Cardiac muscle cell (in vitro differentiated cells and primary cell): ENCODE data around the gene ZC2HC1B. TPM values are rescaled to one million over a fixed set of nuclear protein-coding genes. Genes with fewer than 3 reads are reported as not detected.
"Not testable (repeated sequence)": the region's sequence is repeated elsewhere in the genome, so short reads cannot be mapped to it uniquely, and the experiment has no call there.

Experiments used
- DNase-seq, 2 donors: peaks; one replicate each; pipeline versions ENCODE4 v3.0.0 to v3.0.0-alpha.2; 2010 to 2017; ENCODE audit warnings: low read depth in 1 of 2, low spot score in 1 of 2
- H3K27ac ChIP-seq: fragments of 200-600 bp; sonication (generic); 2 replicates; pipeline ENCODE4 v1.5.1; 2016
- H3K27me3 ChIP-seq: fragments of 200-600 bp; sonication (generic); 2 replicates; pipeline ENCODE4 v1.6.0; 2016; ENCODE audit warnings: control low read depth
- H3K36me3 ChIP-seq: fragments of 200-600 bp; sonication (generic); 2 replicates; pipeline ENCODE4 v1.5.1; 2016; ENCODE audit warnings: control low read depth
- H3K4me1 ChIP-seq: fragments of 200-600 bp; sonication (generic); 2 replicates; pipeline ENCODE4 v1.8.1; 2017; ENCODE audit warnings: low read depth, mild to moderate bottlenecking, mixed run types
- H3K4me3 ChIP-seq: fragments of 200-600 bp; sonication (generic); 2 replicates; pipeline ENCODE4 v1.5.1; 2016; ENCODE audit warnings: mild to moderate bottlenecking
- H3K9me3 ChIP-seq: fragments of 200-600 bp; sonication (generic); 2 replicates; pipeline ENCODE4 v1.5.1; 2017; ENCODE audit warnings: low read depth, mild to moderate bottlenecking, control low read depth
- polyA plus RNA-seq: library from polyadenylated mRNA; unstranded; fragments of >200 nt; fragmentation: Nextera tagmentation; extraction: Ambion mirVana; gene quantifications from 2 replicates; pipeline ENCODE4 v1.2.1, GENCODE V29; 2016
- total RNA-seq: library from RNA; depleted of rRNA; stranded (reverse); fragments of >200 nt; gene quantifications from 2 replicates; pipeline ENCODE4 v1.2.3, GENCODE V29; 2016
- TF ChIP-seq, protein P1 (sequence below): IDR thresholded peaks from 2 replicates; pipeline ENCODE4 v1.5.1; 2012; ENCODE audit warnings: low read depth, mild to moderate bottlenecking, low read length

Gene ZC2HC1B
- total and polyA plus RNA-seq, 2 experiments from 2014 or later: not detected

DNA sequence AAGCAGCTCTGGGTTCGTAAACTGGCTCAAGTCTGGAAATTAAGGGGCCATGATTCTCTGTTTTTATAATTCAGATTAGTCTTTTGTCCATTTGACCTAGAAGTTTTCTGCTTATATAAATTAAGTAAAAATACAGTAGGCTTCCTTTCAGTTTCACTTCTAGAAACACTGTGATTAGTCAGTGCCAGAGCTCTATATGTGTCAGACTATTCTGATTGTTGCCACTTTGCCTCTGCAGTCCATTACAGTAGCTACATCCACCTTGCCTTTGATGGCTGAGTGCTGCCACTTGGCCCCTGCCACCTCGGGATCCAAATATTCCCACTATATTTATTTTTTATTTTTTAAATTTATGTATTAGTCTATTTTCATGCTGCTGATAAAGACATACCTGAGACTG, 7.9 kb downstream of the ZC2HC1B start:
- no peaks in the 10 kb centered on the region for H3K36me3 ChIP-seq
- no peak overlapping the region for H3K27ac ChIP-seq
- H3K27me3 ChIP-seq: no peaks in the 10 kb centered on the region
- H3K4me1 ChIP-seq: no peaks in the 10 kb centered on the region
- DNase-seq: peak in 1 of 2 donors; percentile 8
- TF ChIP-seq, protein P1, sequence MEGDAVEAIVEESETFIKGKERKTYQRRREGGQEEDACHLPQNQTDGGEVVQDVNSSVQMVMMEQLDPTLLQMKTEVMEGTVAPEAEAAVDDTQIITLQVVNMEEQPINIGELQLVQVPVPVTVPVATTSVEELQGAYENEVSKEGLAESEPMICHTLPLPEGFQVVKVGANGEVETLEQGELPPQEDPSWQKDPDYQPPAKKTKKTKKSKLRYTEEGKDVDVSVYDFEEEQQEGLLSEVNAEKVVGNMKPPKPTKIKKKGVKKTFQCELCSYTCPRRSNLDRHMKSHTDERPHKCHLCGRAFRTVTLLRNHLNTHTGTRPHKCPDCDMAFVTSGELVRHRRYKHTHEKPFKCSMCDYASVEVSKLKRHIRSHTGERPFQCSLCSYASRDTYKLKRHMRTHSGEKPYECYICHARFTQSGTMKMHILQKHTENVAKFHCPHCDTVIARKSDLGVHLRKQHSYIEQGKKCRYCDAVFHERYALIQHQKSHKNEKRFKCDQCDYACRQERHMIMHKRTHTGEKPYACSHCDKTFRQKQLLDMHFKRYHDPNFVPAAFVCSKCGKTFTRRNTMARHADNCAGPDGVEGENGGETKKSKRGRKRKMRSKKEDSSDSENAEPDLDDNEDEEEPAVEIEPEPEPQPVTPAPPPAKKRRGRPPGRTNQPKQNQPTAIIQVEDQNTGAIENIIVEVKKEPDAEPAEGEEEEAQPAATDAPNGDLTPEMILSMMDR: no peak
- no peak overlapping the region for H3K4me3 ChIP-seq
- H3K9me3 ChIP-seq: no peaks in the 10 kb centered on the region

DNA sequence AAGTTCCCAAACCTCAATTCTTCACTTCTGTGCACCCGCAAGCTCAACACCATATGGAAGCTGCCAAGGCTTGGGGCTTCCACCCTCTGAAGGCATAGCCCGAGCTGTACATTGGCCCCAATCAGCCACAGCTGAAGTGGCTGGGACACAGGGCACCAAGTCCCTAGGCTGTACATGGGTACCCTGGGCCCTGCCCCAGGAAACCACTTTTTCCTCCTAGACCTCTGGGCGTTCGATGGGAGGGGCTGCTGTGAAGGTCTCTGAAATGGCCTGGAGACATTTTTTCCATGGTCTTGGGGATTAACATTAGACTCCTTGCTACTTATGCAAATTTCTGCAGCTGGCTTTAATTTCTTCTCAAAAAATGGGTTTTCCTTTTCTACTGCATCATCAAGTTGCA, 9.3 kb downstream of the ZC2HC1B start:
- H3K4me3 ChIP-seq, H3K27ac ChIP-seq, H3K4me1 ChIP-seq, H3K9me3 ChIP-seq, H3K27me3 ChIP-seq, H3K36me3 ChIP-seq, DNase-seq: not testable (repeated sequence)

DNA sequence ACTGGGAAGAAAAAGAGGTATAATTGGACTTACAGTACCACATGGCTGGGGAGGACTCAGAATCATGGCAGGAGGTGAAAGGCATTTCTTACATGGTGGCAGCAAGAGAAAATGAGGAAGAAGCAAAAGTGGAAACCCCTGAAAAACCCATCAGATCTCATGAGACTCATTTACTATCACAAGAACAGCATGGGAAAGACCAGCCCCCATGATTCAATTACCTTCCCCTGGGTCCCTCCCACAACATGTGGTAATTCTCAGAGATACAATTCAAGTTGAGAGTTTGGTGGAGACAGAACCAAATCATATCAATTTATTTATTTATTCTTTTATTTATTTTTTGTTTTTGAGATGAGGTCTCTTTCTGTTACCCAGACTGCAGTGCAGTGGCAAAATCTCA, 10.2 kb downstream of the ZC2HC1B start:
- DNase-seq, H3K36me3 ChIP-seq, H3K27ac ChIP-seq, H3K4me1 ChIP-seq, H3K27me3 ChIP-seq, H3K9me3 ChIP-seq, H3K4me3 ChIP-seq: not testable (repeated sequence)

GRCh38 chr6:143877584-143878271, 13.5 kb downstream of the ZC2HC1B start:
- Histone ChIP-seq H3K4me1 (no peaks in the 10 kb centered on the region), H3K27ac (no peak overlapping the region), H3K4me3 (no peak overlapping the region), H3K36me3 (no peaks in the 10 kb centered on the region), H3K27me3 (no peaks in the 10 kb centered on the region), H3K9me3 (no peaks in the 10 kb centered on the region)
- no peak for DNase-seq
- TF ChIP-seq, protein P1: no peak

- H3K36me3 ChIP-seq: no peaks in the 10 kb centered on the region
These were observed 14.0 kb downstream of the ZC2HC1B start for GRCh38 chr6:143878272-143878760.

GRCh38 chr6:143880412-143880811, 16.1 kb downstream of the ZC2HC1B start:
- Histone ChIP-seq H3K27ac (no peak overlapping the region), H3K4me3 (no peak overlapping the region), H3K9me3 (no peaks in the 10 kb centered on the region), H3K4me1 (no peaks in the 10 kb centered on the region), H3K27me3 (no peaks in the 10 kb centered on the region), H3K36me3 (no peaks in the 10 kb centered on the region)
- DNase-seq: no peak
- TF ChIP-seq, protein P1: no peak

More at GRCh38 chr6:143878272-143878760, 14.0 kb downstream of the ZC2HC1B start:
- Histone ChIP-seq H3K27ac (no peak overlapping the region), H3K4me1 (no peaks in the 10 kb centered on the region), H3K9me3 (no peaks in the 10 kb centered on the region), H3K4me3 (no peak overlapping the region), H3K27me3 (no peaks in the 10 kb centered on the region)
- TF ChIP-seq, protein P1: no peak
- DNase-seq: no peak
